GM18517 (cell line): Measurements from ENCODE around the gene TASL.
"Not testable (repeated sequence)": the region's sequence is repeated elsewhere in the genome, so short reads cannot be mapped to it uniquely, and the experiment has no call there.

Source experiments
- ATAC-seq: cut with Tn5 transposase; IDR thresholded peaks from one replicate; pipeline ENCODE4 v1.9.1; 2021; ENCODE audit warnings: mild to moderate bottlenecking, moderate library complexity; ENCODE audit not compliant: unreplicated experiment

The TASL gene

GRCh38 chrX:30577362-30577991 lies at the start of gene TASL:
Gene TASL (minus strand): TSS chrX:30577766. CDS start chrX:30560355, 17,411 bp downstream.
- peak; percentile 85 for ATAC-seq

- ATAC-seq, result no peak
These were observed 48.8 kb upstream of the TASL start for GRCh38 chrX:30626402-30626801.

- ATAC-seq, result no peak
These were observed 44.8 kb upstream of the TASL start for GRCh38 chrX:30622361-30622760.

- ATAC-seq, result no peak
These were observed 43.5 kb upstream of the TASL start for GRCh38 chrX:30620980-30621618.

- no peak for ATAC-seq
These were observed 42.6 kb upstream of the TASL start for GRCh38 chrX:30620125-30620524.

GRCh38 chrX:30618160-30618765 lies 40.7 kb upstream of the TASL start:
- ATAC-seq, result no peak

- no peak for ATAC-seq
These were observed 37.7 kb upstream of the TASL start for GRCh38 chrX:30615229-30615628.

- no peak for ATAC-seq
These were observed 36.2 kb upstream of the TASL start for GRCh38 chrX:30613721-30614120.

GRCh38 chrX:30612250-30612655 lies 34.7 kb upstream of the TASL start:
- no peak for ATAC-seq

GRCh38 chrX:30610026-30610425 lies 32.5 kb upstream of the TASL start:
- ATAC-seq, result no peak

GRCh38 chrX:30607155-30607554 lies 29.6 kb upstream of the TASL start:
- ATAC-seq, result no peak

- not testable (repeated sequence) for ATAC-seq
These were observed 23.0 kb upstream of the TASL start for GRCh38 chrX:30600269-30601176.

GRCh38 chrX:30597216-30598012 lies 19.8 kb upstream of the TASL start:
- peak; percentile 90 for ATAC-seq

- ATAC-seq, result peak; percentile 46
These were observed 16.1 kb upstream of the TASL start for GRCh38 chrX:30593440-30594200.

GRCh38 chrX:30592831-30593230 lies 15.3 kb upstream of the TASL start:
- no peak for ATAC-seq

GRCh38 chrX:30590368-30590767 lies 12.8 kb upstream of the TASL start:
- ATAC-seq, result no peak

- no peak for ATAC-seq
These were observed 11.8 kb upstream of the TASL start for GRCh38 chrX:30589146-30589888.

- ATAC-seq, result no peak
These were observed 8.9 kb upstream of the TASL start for GRCh38 chrX:30586516-30586915.

- ATAC-seq, result no peak
These were observed 5.1 kb upstream of the TASL start for GRCh38 chrX:30582664-30583063.
